Stimulated activated CD4-positive, alpha-beta T cell treated with anti-CD3 and anti-CD28 coated beads, TNF-alpha, amount 100 ng/mL, for 48 hours (primary cell): ENCODE results near the gene ARFIP1.
"Not testable (repeated sequence)": the region's sequence is repeated elsewhere in the genome, so short reads cannot be mapped to it uniquely, and the experiment has no call there.

ENCODE experiments used
- DNase-seq, 3 donors: peaks; one replicate each; pipeline ENCODE4 v3.0.0-alpha.2; 2020; ENCODE audit warnings: low read depth in 3 of 3

ARFIP1 gene

DNA sequence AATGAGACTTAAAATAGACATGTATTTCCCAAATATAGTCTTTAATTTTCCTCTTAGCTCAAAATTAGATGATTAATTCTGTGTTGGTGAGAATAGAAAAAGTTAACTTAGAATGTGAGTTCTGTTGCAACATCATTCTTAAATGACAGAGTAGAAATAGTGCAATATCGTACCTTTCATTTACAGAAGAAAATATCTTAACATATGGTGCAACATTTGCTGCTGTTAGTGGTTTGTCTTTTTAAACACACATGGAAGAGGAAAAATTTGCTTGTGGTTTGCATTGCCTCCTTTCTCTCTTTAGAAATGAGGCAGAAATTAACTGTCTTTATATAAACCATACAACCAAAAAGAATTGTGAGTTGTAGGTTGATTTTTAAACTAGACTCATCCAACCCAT, 117.1 kb downstream of the ARFIP1 start:
- no peak for DNase-seq

DNA sequence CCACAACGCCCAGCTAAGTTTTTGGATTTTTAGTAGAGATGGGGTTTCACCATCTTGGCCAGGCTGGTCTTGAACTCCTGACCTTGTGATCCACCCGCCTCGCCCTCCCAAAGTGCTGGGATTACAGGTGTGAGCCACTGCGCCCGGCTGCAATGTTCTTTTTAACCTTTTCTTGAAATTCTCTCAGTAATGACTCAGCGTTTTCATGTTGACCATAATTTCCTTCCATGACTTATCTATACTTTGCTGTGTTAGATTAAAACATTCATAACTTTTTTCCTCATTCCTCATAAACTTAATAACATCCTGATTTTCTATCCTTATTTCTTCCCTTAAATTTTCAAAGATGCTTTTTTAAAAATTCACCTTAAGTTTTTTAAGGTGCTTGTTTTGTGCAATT, 118.4 kb downstream of the ARFIP1 start:
- DNase-seq, result not testable (repeated sequence)

- no peak for DNase-seq
These were observed 118.9 kb downstream of the ARFIP1 start for GRCh38 chr4:152898606-152899005.

DNA sequence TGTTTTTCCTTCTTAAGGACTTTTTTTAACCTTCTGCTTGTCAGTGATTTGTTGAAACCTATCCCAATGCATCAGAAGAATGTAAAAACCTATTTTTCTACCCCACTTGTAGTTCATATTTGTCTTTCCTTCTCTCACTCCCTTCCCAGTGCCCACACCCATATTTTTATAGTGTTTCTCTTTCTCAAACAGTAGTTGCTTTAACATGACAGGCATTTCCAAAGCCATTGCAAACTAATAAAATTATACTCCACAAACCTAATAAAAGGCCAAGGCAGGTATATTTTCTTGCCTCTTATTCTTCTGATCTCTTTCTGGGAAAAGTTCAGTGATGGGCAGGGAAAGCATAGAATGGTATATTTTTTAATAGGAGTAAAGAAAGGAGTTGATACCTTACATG, 120.6 kb downstream of the ARFIP1 start:
- no peak for DNase-seq

GRCh38 chr4:152901205-152901604, 121.5 kb downstream of the ARFIP1 start:
- no peak for DNase-seq

- no peak for DNase-seq
These were observed 123.9 kb downstream of the ARFIP1 start for GRCh38 chr4:152903658-152904057.

- no peak for DNase-seq
These were observed 130.1 kb downstream of the ARFIP1 start for GRCh38 chr4:152909901-152910300.

GRCh38 chr4:152910521-152910920, 130.8 kb downstream of the ARFIP1 start:
- DNase-seq, result no peak

GRCh38 chr4:152917543-152918395, 138.0 kb downstream of the ARFIP1 start:
- DNase-seq, result no peak

DNA sequence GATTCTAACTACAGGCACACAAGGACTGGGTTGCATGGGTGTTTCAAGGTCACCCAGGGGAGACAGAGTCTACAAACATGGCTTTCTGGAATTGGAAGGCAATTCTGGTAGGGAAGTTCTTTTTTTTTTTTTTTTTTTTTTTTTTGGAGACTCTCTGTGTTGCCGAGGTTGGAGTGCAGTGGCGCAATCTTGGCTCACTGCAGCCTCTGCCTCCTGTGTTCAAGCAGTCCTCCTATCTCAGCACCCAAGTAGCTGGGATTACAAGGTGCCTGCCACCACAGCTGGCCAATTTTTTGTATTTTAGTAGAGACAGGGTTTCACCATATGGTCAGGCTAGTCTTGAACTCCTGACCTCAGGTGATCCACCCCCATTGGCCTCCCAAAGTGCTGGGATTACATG, 140.1 kb downstream of the ARFIP1 start:
- DNase-seq, result no peak

DNA sequence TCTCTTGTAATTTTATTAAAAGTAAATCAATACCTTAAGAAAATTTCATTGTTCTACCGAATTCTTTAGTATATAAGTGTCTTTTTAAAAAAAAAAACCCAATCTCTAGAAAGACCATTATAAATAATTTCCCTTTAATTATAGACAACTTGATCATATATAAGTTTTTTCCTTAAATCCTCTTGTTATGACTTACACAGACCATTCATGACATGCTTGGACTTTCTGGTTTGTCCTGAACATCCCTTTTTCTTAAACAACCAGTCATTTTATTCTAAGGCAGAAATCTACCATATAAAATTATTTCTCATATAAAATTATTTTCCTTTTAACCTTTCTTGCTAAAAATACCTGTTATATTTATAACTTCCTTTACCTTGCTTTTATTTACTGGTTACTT, 141.0 kb downstream of the ARFIP1 start:
- DNase-seq, result no peak

GRCh38 chr4:152921284-152921683, 141.5 kb downstream of the ARFIP1 start:
- no peak for DNase-seq

DNA sequence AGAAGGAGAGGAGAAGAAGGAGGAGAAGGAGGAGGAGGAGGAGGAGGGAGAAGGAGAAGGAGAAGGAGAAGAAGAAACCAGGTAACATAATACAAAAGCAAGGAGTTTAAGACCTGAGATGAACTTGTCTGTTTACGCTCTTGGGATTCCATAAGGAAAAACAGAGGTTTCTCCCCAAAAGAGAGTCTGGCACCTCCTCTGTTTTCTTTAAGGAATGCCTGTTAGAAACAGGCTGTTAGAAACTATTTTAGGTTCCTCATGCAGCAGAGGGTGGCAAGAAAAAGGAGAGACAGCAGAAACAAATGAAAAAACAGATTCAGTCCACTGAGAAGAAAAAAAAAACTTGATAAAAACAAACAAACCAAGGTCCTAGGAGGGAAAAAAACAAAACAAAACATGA, 146.1 kb downstream of the ARFIP1 start:
- DNase-seq, result no peak

DNA sequence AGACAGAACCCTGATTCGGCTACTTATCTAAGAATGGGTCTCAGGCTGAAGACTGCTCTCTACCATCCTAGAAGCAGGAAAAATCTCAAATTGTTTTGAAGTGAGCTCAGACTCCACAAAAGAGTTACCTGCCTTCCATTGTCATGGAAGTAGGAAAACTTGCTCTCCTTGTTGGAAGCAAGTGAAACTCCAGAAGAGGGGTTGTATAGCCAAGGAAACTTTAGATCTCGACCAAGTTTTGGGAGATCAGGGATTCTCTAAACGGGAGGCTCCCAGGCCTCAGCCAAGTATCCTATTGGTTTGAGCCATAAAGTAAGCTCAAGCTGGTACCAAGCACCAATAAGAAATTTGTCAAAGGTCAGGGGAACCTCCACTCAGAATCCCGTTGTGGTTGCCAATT, 147.2 kb downstream of the ARFIP1 start:
- DNase-seq, result no peak

- DNase-seq, result no peak
These were observed 148.0 kb downstream of the ARFIP1 start for GRCh38 chr4:152927737-152928136.

- no peak for DNase-seq
These were observed 148.5 kb downstream of the ARFIP1 start for GRCh38 chr4:152928286-152928685.

- DNase-seq, result no peak
These were observed 150.1 kb downstream of the ARFIP1 start for GRCh38 chr4:152929888-152930287.

DNA sequence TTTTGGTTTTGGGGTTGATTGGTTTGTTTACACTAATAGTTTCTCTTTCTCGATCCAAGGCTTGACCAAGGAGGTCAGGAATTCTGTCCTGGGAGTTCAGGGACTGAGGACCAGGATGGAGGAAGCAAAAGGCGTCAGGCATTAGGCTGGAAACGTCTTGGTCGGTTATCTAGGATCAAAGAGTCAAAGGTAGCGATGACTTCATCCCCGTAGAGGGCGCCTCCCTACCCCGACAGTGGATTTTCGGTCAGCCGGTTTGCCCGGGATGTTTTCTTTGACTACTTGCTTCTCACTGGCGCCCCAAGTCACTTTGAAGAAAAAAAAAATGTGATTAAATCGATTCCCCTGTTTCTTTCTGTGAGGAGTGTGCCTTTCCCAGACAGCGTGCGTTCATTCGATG, 155.4 kb downstream of the ARFIP1 start:
- DNase-seq, result no peak

DNA sequence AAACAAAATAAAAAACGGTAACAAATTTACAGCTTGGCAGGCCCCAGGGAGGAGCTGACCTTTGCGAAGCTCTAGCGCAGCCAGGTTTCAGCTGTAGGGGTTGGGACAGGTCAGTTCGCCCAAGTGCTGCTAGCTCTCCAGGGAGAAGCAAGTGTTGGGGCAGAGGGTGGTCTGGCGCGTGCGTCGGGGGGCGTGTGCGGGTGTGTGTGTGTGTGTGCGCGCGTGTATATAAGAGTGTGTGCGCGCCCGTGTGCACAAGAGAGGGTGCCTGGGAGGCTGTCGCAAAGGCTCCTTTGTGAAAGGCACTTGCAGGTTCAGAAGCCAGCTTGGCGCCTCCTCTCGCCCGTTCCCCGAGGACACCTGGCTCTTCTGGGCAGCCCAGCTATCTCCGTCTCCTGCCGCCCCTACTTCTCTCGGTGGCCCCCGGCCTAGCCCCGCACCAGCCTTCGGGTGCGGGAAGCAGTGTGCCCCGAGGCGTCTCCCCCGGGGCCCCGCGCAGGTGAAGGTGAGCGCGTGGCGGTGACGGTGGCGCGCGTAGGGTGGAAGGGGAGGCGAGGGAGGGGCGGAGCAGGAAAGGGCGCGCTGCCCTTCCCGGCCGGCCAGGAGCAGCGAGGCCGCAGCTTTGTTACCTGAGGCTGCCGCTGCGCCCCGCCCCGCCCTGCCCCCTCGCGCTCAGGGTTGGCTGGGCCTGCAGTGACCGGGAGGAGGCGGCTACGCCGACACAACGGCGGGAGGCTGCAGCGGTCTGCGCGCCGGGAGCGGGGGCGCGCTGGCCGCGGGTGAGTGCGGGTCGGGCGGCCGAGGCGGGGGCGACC, 156.1 kb downstream of the ARFIP1 start, which contains the start of gene FHDC1:
TSS of gene FHDC1 (plus strand) at position 693 of the 815 bp plus-strand sequence. CDS start 6,735 bp downstream, outside the sequence.
- DNase-seq, result no peak

- DNase-seq, result no peak
These were observed 156.9 kb downstream of the ARFIP1 start for GRCh38 chr4:152936446-152937335.

GRCh38 chr4:152937336-152938236, 157.8 kb downstream of the ARFIP1 start:
- DNase-seq, result no peak
